Posterior cingulate gyrus (tissue), 11 donors: ENCODE results near the gene IRF9.
"Not testable (repeated sequence)": the region's sequence is repeated elsewhere in the genome, so short reads cannot be mapped to it uniquely, and the experiment has no call there.

Experiments
- DNase-seq, 10 donors: peaks; one replicate each; pipeline versions ENCODE4 v3.0.0 to v3.0.0-alpha.2; 2020 to 2021; ENCODE audit warnings: mixed read lengths in 3 of 10
- intact Hi-C: fragments of 100-400 bp; cut with DNase I; formaldehyde crosslinking; loops from one replicate; pipeline ENCODE4 v1.15.1; 2023

Gene IRF9

DNA sequence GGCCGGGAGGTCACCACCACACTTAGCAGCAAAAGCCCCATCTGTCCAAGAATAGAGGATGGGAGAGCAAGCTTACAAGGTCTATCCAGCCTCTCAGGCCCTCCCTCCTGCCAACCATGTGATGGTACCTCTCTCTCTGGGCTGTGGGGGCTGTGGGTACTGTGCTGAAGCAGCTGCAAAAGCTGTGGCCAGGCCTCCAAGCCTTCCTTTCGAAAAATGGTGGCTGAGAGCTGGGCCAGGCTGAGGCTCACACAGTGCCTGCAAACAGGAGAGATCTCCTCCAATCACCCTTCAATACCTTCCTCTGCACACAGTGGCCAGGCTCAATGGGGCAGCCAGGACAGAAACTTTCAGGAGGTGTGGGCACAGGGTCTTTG, 26.5 kb downstream of the IRF9 start:
- no peak for DNase-seq
- intact Hi-C loops: no loop called here

DNA sequence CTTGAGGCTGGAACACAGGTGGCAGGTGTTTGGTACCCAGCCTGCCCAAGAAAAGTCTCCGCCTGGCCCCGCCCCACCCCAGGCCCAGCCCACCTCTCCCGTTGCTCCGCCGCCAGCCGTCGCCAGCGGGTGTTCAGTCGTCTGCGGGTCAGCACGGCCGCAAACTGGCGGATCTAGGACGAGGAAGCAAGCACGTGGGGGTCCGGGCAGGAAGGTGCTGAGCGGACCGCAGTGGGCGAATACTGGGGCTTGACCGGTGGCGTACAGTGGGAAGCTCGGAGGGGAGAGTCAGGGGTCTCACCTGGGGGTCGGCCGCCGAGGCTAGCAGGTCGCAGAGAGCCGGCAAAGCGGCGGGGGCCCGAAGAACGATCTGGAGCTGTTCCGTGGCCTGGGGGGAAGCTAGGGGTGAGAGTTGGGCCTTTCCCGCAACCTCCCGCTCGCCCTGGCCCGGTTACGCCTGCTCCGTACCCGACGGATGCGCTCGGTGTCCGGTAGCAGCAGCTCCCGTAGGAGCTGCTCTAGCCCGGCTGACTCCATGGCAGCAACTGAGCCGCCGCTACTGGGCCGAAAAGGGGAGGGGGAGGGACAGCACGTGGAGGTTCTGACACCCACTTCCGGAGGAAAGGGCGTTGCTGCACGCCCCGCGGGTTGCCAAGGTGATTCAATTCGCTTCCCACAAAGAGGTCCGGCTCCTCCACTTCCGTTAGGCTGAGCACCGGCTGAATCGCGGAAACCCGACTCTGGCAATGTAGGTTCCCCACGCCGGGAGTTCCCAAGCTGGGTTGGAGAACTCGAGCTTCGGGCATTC, 27.4 kb downstream of the IRF9 start, which contains the start of gene IPO4:
TSS of gene IPO4 (minus strand) at position 566 of the 808 bp plus-strand sequence. CDS start at position 537, 29 bp downstream.
- intact Hi-C loops: loop anchor here (2.0 kb wide), 1 partner anchor 28 kb away; the partner anchor contains the start of gene IRF9
- peak; percentile 93 to 99 (median 95) for DNase-seq

DNA sequence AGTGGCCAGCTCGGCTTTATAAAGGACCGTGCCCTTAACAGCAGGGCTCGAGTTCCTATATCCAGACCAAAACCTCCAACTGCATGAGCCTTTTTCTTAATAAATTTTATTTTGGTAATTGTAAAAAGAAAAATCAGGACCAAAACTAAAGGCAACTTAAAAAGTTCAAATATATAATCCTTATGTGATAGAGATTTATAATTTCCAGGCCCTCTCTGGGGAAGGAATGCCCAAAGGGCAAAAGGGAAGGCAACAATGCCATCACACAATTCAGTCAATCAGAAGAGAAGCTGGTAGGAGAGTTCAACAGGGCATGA, 28.0 kb downstream of the IRF9 start:
- intact Hi-C loops: loop anchor here (2.0 kb wide), 1 partner anchor 28 kb away; the partner anchor contains the start of gene IRF9
- DNase-seq: no peak

GRCh38 chr14:24189460-24189859, 28.4 kb downstream of the IRF9 start:
- intact Hi-C loops: loop anchor here (2.0 kb wide), 1 partner anchor 29 kb away; the partner anchor contains the start of gene IRF9
- no peak for DNase-seq

GRCh38 chr14:24190416-24190815, 29.4 kb downstream of the IRF9 start:
- intact Hi-C loops: no loop called here
- no peak for DNase-seq

GRCh38 chr14:24192933-24193332, 31.9 kb downstream of the IRF9 start:
- intact Hi-C loops: no loop called here
- no peak for DNase-seq

DNA sequence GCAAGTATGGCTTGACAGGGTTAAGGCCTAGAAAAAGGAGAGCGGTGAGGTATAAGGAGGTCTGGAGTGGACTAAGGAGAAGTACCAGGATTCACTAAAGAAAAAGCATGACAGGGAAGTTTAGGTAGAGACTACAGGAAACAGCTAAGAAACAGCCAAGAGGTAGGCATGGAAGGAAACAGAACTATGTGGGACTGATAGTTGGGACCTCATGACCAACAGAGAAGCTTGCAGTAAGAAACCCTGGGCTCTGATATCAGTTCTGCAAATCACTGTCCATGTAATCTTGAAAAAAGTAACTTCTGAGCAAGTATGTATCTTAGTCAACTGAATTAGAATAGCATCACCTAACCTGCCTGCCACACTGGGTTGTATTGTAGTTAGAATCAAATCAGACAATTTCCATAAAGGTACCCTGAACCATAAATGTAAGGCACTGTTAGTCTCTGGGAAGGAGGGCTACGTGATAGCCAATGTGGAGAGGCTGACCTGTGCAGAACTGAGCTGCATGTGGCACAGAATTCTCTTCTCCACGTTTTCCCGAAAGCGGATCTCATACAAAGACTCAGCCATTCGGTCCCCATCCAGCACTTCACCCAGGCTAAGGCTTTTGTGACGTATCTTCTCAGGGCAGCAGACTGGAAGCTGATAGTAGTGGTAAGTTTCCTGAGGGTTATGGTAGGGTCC, 33.3 kb downstream of the IRF9 start:
- intact Hi-C loops: no loop called here
- DNase-seq: no peak

DNA sequence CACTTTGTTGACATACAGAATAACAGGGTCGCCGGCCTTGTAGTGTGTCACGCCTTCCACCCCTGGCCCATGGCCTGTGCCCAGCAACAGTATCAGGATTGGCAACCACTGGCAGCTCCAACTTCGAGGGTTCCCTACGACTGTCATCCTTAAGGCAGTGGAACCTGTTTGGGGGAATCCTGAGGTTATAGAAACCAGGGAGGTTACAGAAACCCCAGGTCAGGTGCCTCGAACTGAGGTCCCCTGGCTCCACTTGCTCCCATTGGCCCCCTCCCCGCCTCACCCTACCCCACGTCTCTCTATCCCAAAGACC, 33.8 kb downstream of the IRF9 start:
- intact Hi-C loops: no loop called here
- no peak for DNase-seq

DNA sequence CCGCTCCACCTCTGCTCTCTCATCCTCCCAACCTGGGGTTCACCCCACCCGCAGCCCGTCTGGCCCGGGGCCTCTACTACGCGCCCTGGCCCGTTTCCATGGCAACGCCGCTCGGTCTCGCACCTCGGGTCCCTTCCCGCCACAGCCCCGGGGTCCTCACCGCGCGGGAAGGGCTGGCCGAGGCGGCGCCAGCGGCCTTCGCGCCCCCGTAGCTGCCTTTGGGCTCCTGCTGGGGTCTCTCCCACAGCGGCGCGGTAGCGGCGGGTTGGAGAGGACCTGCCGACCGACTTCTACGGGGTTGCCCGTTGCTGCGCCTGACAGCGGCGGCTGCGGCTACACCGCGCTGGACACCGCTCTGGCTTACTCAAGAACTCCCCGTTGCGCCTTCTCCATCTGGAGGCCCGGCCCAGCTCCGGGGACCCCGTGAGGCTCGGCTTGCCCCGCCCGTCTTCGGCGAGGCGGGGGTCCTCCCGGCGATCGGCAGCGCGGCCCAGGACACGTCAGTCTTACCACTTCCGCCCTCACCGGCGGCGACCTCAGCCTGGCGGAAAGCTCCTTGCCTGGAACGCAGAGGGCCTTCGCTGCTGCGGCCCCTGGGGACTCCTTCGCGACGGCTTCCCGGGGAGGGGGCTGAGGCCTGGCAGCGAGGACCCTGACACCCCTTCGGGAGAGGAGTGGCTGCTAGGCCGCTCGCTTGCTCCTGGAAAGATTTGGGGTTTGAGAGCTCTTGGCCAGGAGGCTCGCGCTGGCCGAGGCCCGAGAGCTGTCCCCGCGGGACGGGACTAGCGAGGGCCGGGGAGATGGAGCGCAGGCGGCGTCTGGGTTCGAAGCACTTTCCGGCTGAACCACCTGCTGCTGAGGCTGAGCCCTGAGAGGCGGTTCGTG, 34.4 kb downstream of the IRF9 start, which contains the start of gene TM9SF1:
TSS of gene TM9SF1 (minus strand) at position 256 of the 885 bp plus-strand sequence. CDS start 422 bp downstream, outside the sequence.
- peak; percentile 69 to 98 (median 84) for DNase-seq
- intact Hi-C loops: no loop called here

GRCh38 chr14:24196071-24197055, 35.3 kb downstream of the IRF9 start:
- no peak for DNase-seq
- intact Hi-C loops: no loop called here

GRCh38 chr14:24197056-24197450, 36.0 kb downstream of the IRF9 start:
- intact Hi-C loops: no loop called here
- no peak for DNase-seq

GRCh38 chr14:24198814-24199524, 37.9 kb downstream of the IRF9 start:
- intact Hi-C loops: no loop called here
- no peak for DNase-seq

DNA sequence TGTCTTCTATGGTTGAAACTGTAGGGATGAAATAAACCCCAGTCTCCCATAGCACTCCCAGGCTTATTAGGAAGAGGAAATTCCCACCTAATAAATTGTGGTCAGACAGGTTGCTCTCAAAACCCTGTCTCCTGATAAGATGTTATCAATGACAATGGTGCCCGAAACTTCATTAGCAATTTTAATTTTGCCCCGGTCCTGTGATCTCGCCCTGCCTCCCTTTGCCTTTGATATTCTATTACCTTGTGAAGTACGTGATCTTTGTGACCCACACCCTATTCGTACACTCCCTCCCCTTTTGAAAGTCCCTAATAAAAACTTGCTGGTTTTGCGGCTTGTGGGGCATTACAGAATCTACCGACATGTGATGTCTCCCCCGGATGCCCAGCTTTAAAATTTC, 41.5 kb downstream of the IRF9 start:
- intact Hi-C loops, DNase-seq: not testable (repeated sequence)

DNA sequence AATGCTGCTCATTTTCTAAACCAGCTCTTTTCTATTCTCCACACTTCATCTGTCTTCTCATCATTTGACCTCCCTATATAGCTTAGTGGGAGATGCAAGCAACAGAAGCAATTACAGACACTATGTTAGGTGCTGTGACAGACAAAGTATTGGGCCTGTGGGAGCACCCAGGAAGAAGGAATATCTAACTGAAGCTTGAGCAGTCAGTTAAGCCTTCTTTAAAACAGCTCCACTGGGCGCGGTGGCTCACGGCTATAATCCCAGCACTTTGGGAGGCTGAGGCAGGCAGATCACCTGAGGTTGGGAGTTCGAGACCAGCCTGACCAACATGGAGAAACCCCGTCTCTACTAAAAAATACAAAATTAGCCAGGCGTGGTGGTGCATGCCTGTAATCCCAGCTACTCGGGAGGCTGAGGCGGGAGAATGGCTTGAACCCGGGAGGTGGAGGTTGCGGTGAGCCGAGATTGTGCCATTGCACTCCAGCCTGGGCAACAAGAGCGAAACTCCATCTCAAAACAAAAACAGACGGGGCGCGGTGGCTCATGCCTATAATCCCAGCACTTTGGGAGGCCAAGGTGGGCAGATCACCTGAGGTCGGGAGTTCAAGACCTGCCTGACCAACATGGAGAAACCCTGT, 42.3 kb downstream of the IRF9 start:
- DNase-seq, intact Hi-C loops: not testable (repeated sequence)

- no peak for DNase-seq
- intact Hi-C loops: no loop called here
Observed at GRCh38 chr14:24204163-24205146, 43.4 kb downstream of the IRF9 start.

- intact Hi-C loops: no loop called here
- DNase-seq: no peak
Observed at GRCh38 chr14:24206260-24207103, 45.4 kb downstream of the IRF9 start.
